Measurements from ENCODE around the gene FEM1A.

GRCh38 chr19:4816950-4817278, 25.4 kb downstream of the FEM1A start:
- no peak for TF ChIP-seq CTCF (IDR thresholded peaks at IDR 0.05; ENCODE audit: extremely low read depth in 1 of 2, insufficient read depth in 1 of 2, low read depth in 1 of 2, low read length in 2 of 2)
- TF ChIP-seq POLR2A (IDR thresholded peaks at IDR 0.05; ENCODE audit: low read depth, low read length), result no peak
- TF ChIP-seq EZH2 (IDR thresholded peaks at IDR 0.05; ENCODE audit: borderline replicate concordance, low read depth, low read length, severe bottlenecking), result no peak
- TF ChIP-seq JUN (IDR thresholded peaks at IDR 0.05; ENCODE audit: borderline replicate concordance, insufficient read depth, insufficient read length, low read depth), result no peak
- no peak for TF ChIP-seq GATA2 (IDR thresholded peaks at IDR 0.05; ENCODE audit: insufficient read depth, insufficient read length, low read depth, low read length)

All from endothelial cell of umbilical vein (primary cell).